ENCODE measurements around the gene HEATR5B. TPM values are rescaled to one million over a fixed set of nuclear protein-coding genes. Genes with fewer than 3 reads are reported as not detected.
A peak's percentile ranks its signal among the peaks of the same experiment; 100 is the strongest.

Gene HEATR5B
- total and polyA plus RNA-seq, 9 of the 15 experiments (the other 6 are each of a cell fraction or from before 2014, with no cell fraction given) = 4.2 to 21.7 (median 12.2) TPM

- TF ChIP-seq CTCF (IDR thresholded peaks at IDR 0.05 in 2 of 3, conservative IDR thresholded peaks at IDR 0.05 in 1 of 3; ENCODE audit: insufficient read depth in 2 of 3, low read depth in 1 of 3, low read length in 3 of 3) (no peak), BMI1 (IDR thresholded peaks at IDR 0.05; ENCODE audit: low read length) (no peak), POLR2H (tag; IDR thresholded peaks at IDR 0.05; ENCODE audit: low read depth) (no peak), FOXK1 (CRISPR knock-in tag; IDR thresholded peaks at IDR 0.05; ENCODE audit: borderline replicate concordance) (0 out of 2 replicates have a peak, but pooled peaks have one; percentile 81), HNRNPH1 (optimal IDR thresholded peaks at IDR 0.05; ENCODE audit: low read depth, low read length) (no peak), TFAM (CRISPR knock-in tag; conservative IDR thresholded peaks at IDR 0.05) (no peak), HCFC1 (IDR thresholded peaks at IDR 0.05; ENCODE audit: low read depth, low read length) (0 out of 2 replicates have a peak, but pooled peaks have one; percentile 4), ZBTB43 (CRISPR knock-in tag; IDR thresholded peaks at IDR 0.05) (no peak), PHF8 (IDR thresholded peaks at IDR 0.05; ENCODE audit: borderline replicate concordance, low read length) (peak; percentile 83; the same call in 1 of the 2 replicates), ZBTB2 (IDR thresholded peaks at IDR 0.05) (peak; percentile 98), MTA1 (IDR thresholded peaks at IDR 0.05; ENCODE audit: borderline replicate concordance) (no peak), CHCHD3 (CRISPR knock-in tag; IDR thresholded peaks at IDR 0.05) (no peak), E2F3 (CRISPR knock-in tag; IDR thresholded peaks at IDR 0.05) (no peak), ATF1 (CRISPR knock-in tag; IDR thresholded peaks at IDR 0.05) (no peak), ATF1 (tag; IDR thresholded peaks at IDR 0.05) (peak; percentile 46; the same call in 1 of the 2 replicates), C11orf30 (IDR thresholded peaks at IDR 0.05; ENCODE audit: low read depth) (peak; percentile 34; the same call in 1 of the 2 replicates), STAT5B (CRISPR knock-in tag; IDR thresholded peaks at IDR 0.05) (no peak), ZNF444 (CRISPR knock-in tag; IDR thresholded peaks at IDR 0.05) (no peak), ZNF583 (CRISPR knock-in tag; IDR thresholded peaks at IDR 0.05) (no peak), ETV1 (tag; conservative IDR thresholded peaks at IDR 0.05; ENCODE audit: low read depth) (peak; percentile 51; the same call in 1 of the 2 replicates)
Observed at GRCh38 chr2:37083873-37084794, at the start of gene HEATR5B, which contains the start of gene GPATCH11 (continued).
